ENCODE data around the gene FAM117A.

DNA sequence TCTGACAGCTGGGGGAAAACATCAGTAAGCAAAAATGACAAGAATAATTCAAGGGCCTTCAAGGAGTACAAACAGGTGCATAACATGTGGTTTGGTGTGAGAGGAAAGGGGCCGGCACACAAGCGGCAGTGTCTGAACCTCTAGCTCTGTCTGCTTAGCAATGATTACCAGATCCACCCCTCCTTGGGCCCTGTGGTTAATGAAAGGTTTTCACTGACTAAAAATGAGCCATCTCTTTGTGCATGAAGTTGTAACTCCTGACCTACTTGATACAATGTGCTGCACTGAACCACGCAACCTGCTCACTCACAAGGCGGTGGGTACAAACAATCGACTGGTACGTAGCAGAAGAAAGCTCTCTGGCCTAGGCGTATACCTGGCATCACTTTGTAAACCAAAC, 15.1 kb downstream of the FAM117A start:
- TF ChIP-seq, protein P1, sequence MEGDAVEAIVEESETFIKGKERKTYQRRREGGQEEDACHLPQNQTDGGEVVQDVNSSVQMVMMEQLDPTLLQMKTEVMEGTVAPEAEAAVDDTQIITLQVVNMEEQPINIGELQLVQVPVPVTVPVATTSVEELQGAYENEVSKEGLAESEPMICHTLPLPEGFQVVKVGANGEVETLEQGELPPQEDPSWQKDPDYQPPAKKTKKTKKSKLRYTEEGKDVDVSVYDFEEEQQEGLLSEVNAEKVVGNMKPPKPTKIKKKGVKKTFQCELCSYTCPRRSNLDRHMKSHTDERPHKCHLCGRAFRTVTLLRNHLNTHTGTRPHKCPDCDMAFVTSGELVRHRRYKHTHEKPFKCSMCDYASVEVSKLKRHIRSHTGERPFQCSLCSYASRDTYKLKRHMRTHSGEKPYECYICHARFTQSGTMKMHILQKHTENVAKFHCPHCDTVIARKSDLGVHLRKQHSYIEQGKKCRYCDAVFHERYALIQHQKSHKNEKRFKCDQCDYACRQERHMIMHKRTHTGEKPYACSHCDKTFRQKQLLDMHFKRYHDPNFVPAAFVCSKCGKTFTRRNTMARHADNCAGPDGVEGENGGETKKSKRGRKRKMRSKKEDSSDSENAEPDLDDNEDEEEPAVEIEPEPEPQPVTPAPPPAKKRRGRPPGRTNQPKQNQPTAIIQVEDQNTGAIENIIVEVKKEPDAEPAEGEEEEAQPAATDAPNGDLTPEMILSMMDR (conservative IDR thresholded peaks at IDR 0.05; ENCODE audit: low read depth, low read length) = no peak
- TF ChIP-seq EZH2phosphoT487 (IDR thresholded peaks at IDR 0.05; ENCODE audit: borderline replicate concordance, low read length) = no peak

Measured in PC-3 (cell line).